Measurements from ENCODE around the gene PARVA. TPM values are rescaled to one million over a fixed set of nuclear protein-coding genes. Genes with fewer than 3 reads are reported as not detected.

Gene PARVA
- total and polyA plus RNA-seq, 9 of the 15 experiments (the other 6 are each of a cell fraction or from before 2014, with no cell fraction given), result 0.11 TPM; not detected in 8

- 11% methylated on average over 5 of the region's 5 CpGs for WGBS (ENCODE audit: insufficient coverage, low coverage, missing lambda C conversion rate)
- H3K27ac ChIP-seq (ENCODE audit: extremely low read depth, low read depth, low read length), result no peak overlapping the region
- FAIRE-seq, result no peak
- H3K9ac ChIP-seq (ENCODE audit: insufficient read depth in 1 of 2, low read depth in 2 of 2, low read length in 2 of 2), result no peak overlapping the region
- DNase-seq (ENCODE audit: extremely low read depth in 1 of 4, low spot score in 3 of 4), result no peak
- ChIA-PET POLR2A (interaction anchor here (0.7 kb wide), 1 partner anchor 40 kb away, joined by 4 read pairs; no protein-coding TSS in a partner anchor), CTCF (ENCODE audit: low intra/inter-chr PET ratio) (no interaction called here)
- no peaks in the 10 kb centered on the region for H3K9me1 ChIP-seq (ENCODE audit: control insufficient read depth, insufficient read depth, low read length)
- H4K20me1 ChIP-seq (replicated peaks; ENCODE audit: control insufficient read depth, insufficient read depth, low read length), result no peaks in the 10 kb centered on the region
- no peak overlapping the region for H2AFZ ChIP-seq (ENCODE audit: low read depth, low read length)
- BruUV-seq (replicated peaks), result no TSS peak
- no peak for TF ChIP-seq RBBP5 (IDR thresholded peaks at IDR 0.05; ENCODE audit: borderline replicate concordance, insufficient read depth, low read length, poor library complexity, severe bottlenecking)
- TF ChIP-seq RB1 (IDR thresholded peaks at IDR 0.05; ENCODE audit: low read depth), result no peak
- TF ChIP-seq KDM4B (IDR thresholded peaks at IDR 0.05; ENCODE audit: borderline replicate concordance in 2 of 2, low read depth in 1 of 2), result no peak
- no peak for TF ChIP-seq NFE2 (IDR thresholded peaks at IDR 0.05; ENCODE audit: low read depth)
- no peaks in the 10 kb centered on the region; a peak in 1 of 5 replicates for H3K4me1 ChIP-seq (replicated peaks in 1 of 2; ENCODE audit: control insufficient read depth in 2 of 2, insufficient read depth in 2 of 2, low read length in 2 of 2)
- in situ Hi-C loops (cut with MboI), result no loop called here
- peaks cover 28 to 41% of the 10 kb centered on the region in 2 experiments for H3K27me3 ChIP-seq (ENCODE audit: control insufficient read depth in 2 of 2, insufficient read depth in 2 of 2, low read length in 2 of 2)
- H3K36me3 ChIP-seq (ENCODE audit: control insufficient read depth, insufficient read depth, low read length), result no peaks in the 10 kb centered on the region
- H3K4me2 ChIP-seq (ENCODE audit: insufficient read depth, low read length), result no peak overlapping the region
- no peak overlapping the region for H3K4me3 ChIP-seq
- H3K79me2 ChIP-seq (ENCODE audit: control insufficient read depth, insufficient read depth, low read length), result no peaks in the 10 kb centered on the region
- no peak for ATAC-seq
- no peaks in the 10 kb centered on the region for H3K9me3 ChIP-seq (replicated peaks; ENCODE audit: control insufficient read depth, insufficient read depth, low read depth, low read length)
- intact Hi-C loops (cut with micrococcal nuclease), result no loop called here
These were observed 147.5 kb downstream of the PARVA start for GRCh38 chr11:12524865-12525264.

- Histone ChIP-seq H3K36me3 (ENCODE audit: control insufficient read depth, insufficient read depth, low read length) (no peaks in the 10 kb centered on the region), H3K4me1 (replicated peaks in 1 of 2; ENCODE audit: control insufficient read depth in 2 of 2, insufficient read depth in 2 of 2, low read length in 2 of 2) (no peaks in the 10 kb centered on the region; a peak in 1 of 5 replicates), H3K9ac (ENCODE audit: insufficient read depth in 1 of 2, low read depth in 2 of 2, low read length in 2 of 2) (no peak overlapping the region), H3K9me1 (ENCODE audit: control insufficient read depth, insufficient read depth, low read length) (no peaks in the 10 kb centered on the region), H2AFZ (ENCODE audit: low read depth, low read length) (no peak overlapping the region), H3K4me2 (ENCODE audit: insufficient read depth, low read length) (no peak overlapping the region), H3K9me3 (replicated peaks; ENCODE audit: control insufficient read depth, insufficient read depth, low read depth, low read length) (no peaks in the 10 kb centered on the region), H3K27ac (ENCODE audit: extremely low read depth, low read depth, low read length) (no peak overlapping the region), H4K20me1 (replicated peaks; ENCODE audit: control insufficient read depth, insufficient read depth, low read length) (no peaks in the 10 kb centered on the region), H3K79me2 (ENCODE audit: control insufficient read depth, insufficient read depth, low read length) (no peaks in the 10 kb centered on the region), H3K27me3 (ENCODE audit: control insufficient read depth in 2 of 2, insufficient read depth in 2 of 2, low read length in 2 of 2) (peaks cover 31 to 41% of the 10 kb centered on the region in 2 experiments), H3K4me3 (no peak overlapping the region)
- ATAC-seq, result no peak
- no TSS peak for BruUV-seq (replicated peaks)
- ChIA-PET CTCF (ENCODE audit: low intra/inter-chr PET ratio) (no interaction called here), POLR2A (interaction anchor here (0.7 kb wide), 1 partner anchor 40 kb away, joined by 4 read pairs; no protein-coding TSS in a partner anchor)
- 17% methylated on average over 1 of the region's 1 CpG for WGBS (ENCODE audit: insufficient coverage, low coverage, missing lambda C conversion rate)
- DNase-seq (ENCODE audit: extremely low read depth in 1 of 4, low spot score in 3 of 4), result no peak
- FAIRE-seq, result no peak
- in situ Hi-C loops (cut with MboI), result no loop called here
- intact Hi-C loops (cut with micrococcal nuclease), result no loop called here
- TF ChIP-seq GATAD2B (IDR thresholded peaks at IDR 0.05; ENCODE audit: borderline replicate concordance) (no peak), NR4A1 (CRISPR knock-in tag; IDR thresholded peaks at IDR 0.05) (no peak), NR4A1 (tag; IDR thresholded peaks at IDR 0.05) (no peak), MBD1 (CRISPR knock-in tag; IDR thresholded peaks at IDR 0.05) (no peak), STAT5A (IDR thresholded peaks at IDR 0.05; ENCODE audit: borderline replicate concordance, low read length) (no peak), GTF2E2 (tag; IDR thresholded peaks at IDR 0.05) (no peak), DMBX1 (CRISPR knock-in tag; IDR thresholded peaks at IDR 0.05; ENCODE audit: borderline replicate concordance) (no peak), FOXK2 (conservative IDR thresholded peaks at IDR 0.05 in 1 of 2, IDR thresholded peaks at IDR 0.05 in 1 of 2; ENCODE audit: low read depth in 2 of 2) (no peak), ELF1 (tag; IDR thresholded peaks at IDR 0.05) (no peak), CREBBP (IDR thresholded peaks at IDR 0.05; ENCODE audit: low read depth, low read length) (no peak), PRPF4 (IDR thresholded peaks at IDR 0.05; ENCODE audit: insufficient read depth, low read depth, low read length, poor library complexity, severe bottlenecking) (no peak)
These were observed 148.2 kb downstream of the PARVA start for GRCh38 chr11:12525466-12526055.

All from K562 (cell line).